T-helper 2 cell treated with Interferon-gamma antibody and Interleukin-4, amounts not matched to agents 5 μg/mL and 100 μg/mL, for 36 hours (primary cell): ENCODE measurements around the gene KCNK2.
"Not testable (repeated sequence)": the region's sequence is repeated elsewhere in the genome, so short reads cannot be mapped to it uniquely, and the experiment has no call there.

Experiments
- DNase-seq: peaks from one replicate; pipeline ENCODE4 v3.0.0; 2021; ENCODE audit warnings: low spot score
- H3K27ac Mint-ChIP-seq: one replicate; pipeline ENCODE4 v1.8.0; 2021; ENCODE audit warnings: mild to moderate bottlenecking, mixed read lengths
- H3K27me3 Mint-ChIP-seq: one replicate; pipeline ENCODE4 v1.8.0; 2021; ENCODE audit warnings: low read depth, mixed read lengths
- H3K36me3 Mint-ChIP-seq: one replicate; pipeline ENCODE4 v1.8.0; 2021; ENCODE audit warnings: low read depth, mixed read lengths
- H3K4me1 Mint-ChIP-seq: one replicate; pipeline ENCODE4 v1.8.0; 2021; ENCODE audit warnings: low read depth, mixed read lengths
- H3K4me3 Mint-ChIP-seq: one replicate; pipeline ENCODE4 v1.8.0; 2022; ENCODE audit warnings: mild to moderate bottlenecking, moderate library complexity, mixed read lengths
- H3K9me3 Mint-ChIP-seq: one replicate; pipeline ENCODE4 v1.8.0; 2021; ENCODE audit warnings: mixed read lengths

The KCNK2 gene

GRCh38 chr1:215147024-215147423 lies 64.5 kb downstream of the KCNK2 start:
- Mint-ChIP-seq H3K9me3 (no peaks in the 10 kb centered on the region), H3K27ac (no peak overlapping the region), H3K27me3 (no peaks in the 10 kb centered on the region), H3K4me1 (no peaks in the 10 kb centered on the region), H3K36me3 (no peaks in the 10 kb centered on the region), H3K4me3 (no peak overlapping the region)
- DNase-seq = no peak

- Mint-ChIP-seq H3K36me3 (no peaks in the 10 kb centered on the region), H3K4me3 (no peak overlapping the region), H3K27me3 (no peaks in the 10 kb centered on the region), H3K9me3 (no peaks in the 10 kb centered on the region), H3K27ac (no peak overlapping the region), H3K4me1 (no peaks in the 10 kb centered on the region)
- no peak for DNase-seq
These were observed 69.5 kb downstream of the KCNK2 start for GRCh38 chr1:215151841-215152549.

GRCh38 chr1:215156232-215156631 lies 73.7 kb downstream of the KCNK2 start:
- H3K9me3 Mint-ChIP-seq = no peaks in the 10 kb centered on the region

GRCh38 chr1:215160351-215160750 lies 77.8 kb downstream of the KCNK2 start:
- DNase-seq = no peak

More at GRCh38 chr1:215156232-215156631, 73.7 kb downstream of the KCNK2 start:
- H3K4me1 Mint-ChIP-seq = no peaks in the 10 kb centered on the region
- no peak overlapping the region for H3K27ac Mint-ChIP-seq
- no peak for DNase-seq
- H3K36me3 Mint-ChIP-seq = no peaks in the 10 kb centered on the region
- H3K27me3 Mint-ChIP-seq = no peaks in the 10 kb centered on the region
- H3K4me3 Mint-ChIP-seq = no peak overlapping the region

GRCh38 chr1:215163144-215163543 lies 80.6 kb downstream of the KCNK2 start:
- H3K27me3 Mint-ChIP-seq, DNase-seq, H3K4me1 Mint-ChIP-seq, H3K36me3 Mint-ChIP-seq, H3K4me3 Mint-ChIP-seq, H3K27ac Mint-ChIP-seq, H3K9me3 Mint-ChIP-seq: not testable (repeated sequence)

More at GRCh38 chr1:215160351-215160750, 77.8 kb downstream of the KCNK2 start:
- no peaks in the 10 kb centered on the region for H3K9me3 Mint-ChIP-seq
- H3K4me1 Mint-ChIP-seq = no peaks in the 10 kb centered on the region
- H3K4me3 Mint-ChIP-seq = no peak overlapping the region
- H3K27ac Mint-ChIP-seq = no peak overlapping the region
- no peaks in the 10 kb centered on the region for H3K36me3 Mint-ChIP-seq
- H3K27me3 Mint-ChIP-seq = no peaks in the 10 kb centered on the region

GRCh38 chr1:215166886-215167285 lies 84.3 kb downstream of the KCNK2 start:
- Mint-ChIP-seq H3K4me3 (no peak overlapping the region), H3K27me3 (no peaks in the 10 kb centered on the region), H3K4me1 (no peaks in the 10 kb centered on the region), H3K9me3 (no peaks in the 10 kb centered on the region), H3K36me3 (no peaks in the 10 kb centered on the region), H3K27ac (no peak overlapping the region)
- no peak for DNase-seq

GRCh38 chr1:215181518-215181917 lies 99.0 kb downstream of the KCNK2 start:
- H3K27me3 Mint-ChIP-seq = no peaks in the 10 kb centered on the region
- no peak overlapping the region for H3K27ac Mint-ChIP-seq
- no peak overlapping the region for H3K4me3 Mint-ChIP-seq
- no peaks in the 10 kb centered on the region for H3K4me1 Mint-ChIP-seq
- H3K9me3 Mint-ChIP-seq = no peaks in the 10 kb centered on the region
- H3K36me3 Mint-ChIP-seq = no peaks in the 10 kb centered on the region
- DNase-seq = no peak

- DNase-seq = no peak
- Mint-ChIP-seq H3K27me3 (no peaks in the 10 kb centered on the region), H3K4me1 (no peaks in the 10 kb centered on the region), H3K4me3 (no peak overlapping the region), H3K27ac (no peak overlapping the region), H3K36me3 (no peaks in the 10 kb centered on the region), H3K9me3 (no peaks in the 10 kb centered on the region)
These were observed 102.6 kb downstream of the KCNK2 start for GRCh38 chr1:215185067-215185620.

- Mint-ChIP-seq H3K9me3 (no peaks in the 10 kb centered on the region), H3K27ac (no peak overlapping the region), H3K36me3 (no peaks in the 10 kb centered on the region), H3K4me1 (no peaks in the 10 kb centered on the region), H3K27me3 (no peaks in the 10 kb centered on the region), H3K4me3 (no peak overlapping the region)
- no peak for DNase-seq
These were observed 105.9 kb downstream of the KCNK2 start for GRCh38 chr1:215188302-215188950.

GRCh38 chr1:215192306-215192705 lies 109.8 kb downstream of the KCNK2 start:
- DNase-seq = no peak
- no peaks in the 10 kb centered on the region for H3K9me3 Mint-ChIP-seq
- no peak overlapping the region for H3K27ac Mint-ChIP-seq
- no peaks in the 10 kb centered on the region for H3K36me3 Mint-ChIP-seq
- no peaks in the 10 kb centered on the region for H3K27me3 Mint-ChIP-seq
- no peak overlapping the region for H3K4me3 Mint-ChIP-seq
- H3K4me1 Mint-ChIP-seq = no peaks in the 10 kb centered on the region

GRCh38 chr1:215198021-215198420 lies 115.5 kb downstream of the KCNK2 start:
- Mint-ChIP-seq H3K4me1 (no peaks in the 10 kb centered on the region), H3K27ac (no peak overlapping the region), H3K9me3 (no peaks in the 10 kb centered on the region), H3K27me3 (no peaks in the 10 kb centered on the region), H3K4me3 (no peak overlapping the region), H3K36me3 (no peaks in the 10 kb centered on the region)
- no peak for DNase-seq

- H3K27me3 Mint-ChIP-seq = no peaks in the 10 kb centered on the region
- H3K36me3 Mint-ChIP-seq = no peaks in the 10 kb centered on the region
- H3K9me3 Mint-ChIP-seq = no peaks in the 10 kb centered on the region
- no peaks in the 10 kb centered on the region for H3K4me1 Mint-ChIP-seq
- H3K4me3 Mint-ChIP-seq = no peak overlapping the region
- no peak overlapping the region for H3K27ac Mint-ChIP-seq
- DNase-seq = no peak
These were observed 117.6 kb downstream of the KCNK2 start for GRCh38 chr1:215200121-215200520.

GRCh38 chr1:215201283-215201682 lies 118.7 kb downstream of the KCNK2 start:
- DNase-seq = no peak
- no peaks in the 10 kb centered on the region for H3K27me3 Mint-ChIP-seq
- H3K27ac Mint-ChIP-seq = no peak overlapping the region
- H3K4me3 Mint-ChIP-seq = no peak overlapping the region
- no peaks in the 10 kb centered on the region for H3K36me3 Mint-ChIP-seq
- H3K9me3 Mint-ChIP-seq = no peaks in the 10 kb centered on the region
- no peaks in the 10 kb centered on the region for H3K4me1 Mint-ChIP-seq

- no peaks in the 10 kb centered on the region for H3K36me3 Mint-ChIP-seq
- no peak overlapping the region for H3K27ac Mint-ChIP-seq
- no peaks in the 10 kb centered on the region for H3K9me3 Mint-ChIP-seq
- H3K4me1 Mint-ChIP-seq = no peaks in the 10 kb centered on the region
- no peak overlapping the region for H3K4me3 Mint-ChIP-seq
- no peak for DNase-seq
- H3K27me3 Mint-ChIP-seq = no peaks in the 10 kb centered on the region
These were observed 120.3 kb downstream of the KCNK2 start for GRCh38 chr1:215202868-215203267.
